HepG2 (cell line): ENCODE results near the gene TPX2. TPM values are rescaled to one million over a fixed set of nuclear protein-coding genes. Genes with fewer than 3 reads are reported as not detected.

ENCODE experiments used
- CHCHD3 ChIP-seq: sonication (generic); formaldehyde crosslinking; IDR thresholded peaks from 2 replicates; pipeline ENCODE4 v1.8.0; 2022; ENCODE audit warnings: mild to moderate bottlenecking, missing genetic modification reagents, moderate library complexity
- CHD2 ChIP-seq: IDR thresholded peaks from 2 replicates; pipeline ENCODE4 v1.6.1; 2011; ENCODE audit warnings: low read depth, low read length, improper control_type of control experiment
- DR1 ChIP-seq: sonication (generic); formaldehyde crosslinking; IDR thresholded peaks from 2 replicates; pipeline ENCODE4 v1.8.0; 2021; ENCODE audit warnings: mild to moderate bottlenecking, missing genetic modification reagents, inconsistent platforms
- E2F5 ChIP-seq: sonication (generic); formaldehyde crosslinking; conservative IDR thresholded peaks from 2 replicates; pipeline ENCODE4 v1.4.0; 2020; ENCODE audit warnings: missing genetic modification reagents
- FOSL2 ChIP-seq: sonication (generic); formaldehyde crosslinking; IDR thresholded peaks from 2 replicates; pipeline ENCODE4 v1.4.0; 2020; ENCODE audit warnings: missing genetic modification reagents
- HCFC1 ChIP-seq: fragments of 150-350 bp; IDR thresholded peaks from 2 replicates; pipeline ENCODE4 v1.6.1; 2014; ENCODE audit warnings: low read depth, low read length
- MED1 ChIP-seq: sonication (generic); formaldehyde crosslinking; IDR thresholded peaks from 2 replicates; pipeline ENCODE4 v1.4.0; 2020; ENCODE audit warnings: missing genetic modification reagents
- NONO ChIP-seq, 2 experiments: fragments of 450-650 bp in 1 of 2; sonication (generic) in 1 of 2; formaldehyde crosslinking in 1 of 2; IDR thresholded peaks in 1 of 2; conservative IDR thresholded peaks in 1 of 2; 2 replicates each; pipeline versions ENCODE4 v1.6.1 to v1.8.0; 2017 to 2022; ENCODE audit warnings: mild to moderate bottlenecking in 1 of 2, missing genetic modification reagents in 1 of 2, moderate library complexity in 1 of 2
- NR0B2 ChIP-seq: sonication (generic); formaldehyde crosslinking; IDR thresholded peaks from 2 replicates; pipeline ENCODE4 v1.4.0; 2020; ENCODE audit warnings: mild to moderate bottlenecking, missing genetic modification reagents
- PATZ1 ChIP-seq: sonication (generic); formaldehyde crosslinking; IDR thresholded peaks from 2 replicates; pipeline ENCODE4 v1.4.0; 2020; ENCODE audit warnings: missing genetic modification reagents
- POLR2A ChIP-seq, 2 experiments: IDR thresholded peaks; 2 replicates each; pipeline ENCODE4 v1.6.1; 2011; ENCODE audit warnings: low read depth in 2 of 2, low read length in 2 of 2, mild to moderate bottlenecking in 1 of 2, moderate library complexity in 1 of 2; ENCODE audit not compliant: insufficient read depth in 1 of 2
- RORA ChIP-seq: sonication (generic); formaldehyde crosslinking; IDR thresholded peaks from 2 replicates; pipeline ENCODE4 v1.5.0; 2020; ENCODE audit warnings: mild to moderate bottlenecking, missing genetic modification reagents, moderate library complexity
- SALL2 ChIP-seq: sonication (generic); formaldehyde crosslinking; IDR thresholded peaks from 2 replicates; pipeline ENCODE4 v1.8.1; 2023; ENCODE audit warnings: mild to moderate bottlenecking, missing genetic modification reagents, inconsistent platforms
- SAP130 ChIP-seq: IDR thresholded peaks from 2 replicates; pipeline ENCODE4 v1.6.1; 2016; ENCODE audit warnings: low read depth
- SIX1 ChIP-seq: sonication (generic); formaldehyde crosslinking; IDR thresholded peaks from 2 replicates; pipeline ENCODE4 v1.4.0; 2020; ENCODE audit warnings: missing genetic modification reagents, borderline replicate concordance
- SRSF4 ChIP-seq: fragments of 200-400 bp; formaldehyde crosslinking; IDR thresholded peaks from one replicate; pipeline ENCODE4 v1.6.1; 2018; ENCODE audit warnings: mild to moderate bottlenecking, low read depth, low read length, moderate library complexity; ENCODE audit not compliant: poor library complexity, severe bottlenecking
- TFE3 ChIP-seq: IDR thresholded peaks from 2 replicates; pipeline ENCODE4 v1.6.1; 2016
- ZNF180 ChIP-seq: sonication (generic); formaldehyde crosslinking; IDR thresholded peaks from 2 replicates; pipeline ENCODE4 v1.4.0; 2020; ENCODE audit warnings: low read depth, missing genetic modification reagents, borderline replicate concordance
- ZNF235 ChIP-seq: sonication (generic); formaldehyde crosslinking; IDR thresholded peaks from 2 replicates; pipeline ENCODE4 v1.8.1; 2023; ENCODE audit warnings: mild to moderate bottlenecking, missing genetic modification reagents, borderline replicate concordance
- ZNF296 ChIP-seq: sonication (generic); formaldehyde crosslinking; conservative IDR thresholded peaks from 2 replicates; pipeline ENCODE4 v1.5.0; 2020; ENCODE audit warnings: mild to moderate bottlenecking, missing genetic modification reagents
- ZNF547 ChIP-seq: sonication (generic); formaldehyde crosslinking; IDR thresholded peaks from 2 replicates; pipeline ENCODE4 v1.5.1; 2020; ENCODE audit warnings: mild to moderate bottlenecking, missing genetic modification reagents
- ZSCAN25 ChIP-seq: sonication (generic); formaldehyde crosslinking; IDR thresholded peaks from 2 replicates; pipeline ENCODE4 v1.8.0; 2022; ENCODE audit warnings: mild to moderate bottlenecking, missing genetic modification reagents
- polyA plus RNA-seq, 8 experiments: library from polyadenylated mRNA; depleted of rRNA in 3 of 8; stranded (reverse) in 7 of 8; unstranded in 1 of 8; fragments of >200 nt; fragmentation: Illumina TruSeq in 4 of 8; extraction: Trizol in 4 of 8; gene quantifications; 2 replicates each; pipeline versions ENCODE4 v1.2.1 to v1.2.3, GENCODE V29; 2011 to 2016; ENCODE audit warnings: low read depth in 4 of 8, missing spikeins in 1 of 8, mixed read lengths in 1 of 8; ENCODE audit not compliant: insufficient read depth in 1 of 8
- total RNA-seq, 5 experiments: library from RNA; depleted of rRNA; stranded (reverse); fragments of >200 nt; fragmentation: Illumina TruSeq; extraction: Trizol; gene quantifications; 2 replicates each; pipeline ENCODE4 v1.2.3, GENCODE V29; 2016; ENCODE audit warnings: low read depth in 1 of 5
- TF ChIP-seq, protein P1 (sequence below): sonication (generic); formaldehyde crosslinking; IDR thresholded peaks from 2 replicates; pipeline ENCODE4 v1.5.1; 2020; ENCODE audit warnings: missing genetic modification reagents, mild to moderate bottlenecking, borderline replicate concordance

The TPX2 gene
- total and polyA plus RNA-seq, 2 of the 13 experiments (the other 11 are each of a cell fraction or from before 2014, with no cell fraction given), result 34.3 to 124 TPM

DNA sequence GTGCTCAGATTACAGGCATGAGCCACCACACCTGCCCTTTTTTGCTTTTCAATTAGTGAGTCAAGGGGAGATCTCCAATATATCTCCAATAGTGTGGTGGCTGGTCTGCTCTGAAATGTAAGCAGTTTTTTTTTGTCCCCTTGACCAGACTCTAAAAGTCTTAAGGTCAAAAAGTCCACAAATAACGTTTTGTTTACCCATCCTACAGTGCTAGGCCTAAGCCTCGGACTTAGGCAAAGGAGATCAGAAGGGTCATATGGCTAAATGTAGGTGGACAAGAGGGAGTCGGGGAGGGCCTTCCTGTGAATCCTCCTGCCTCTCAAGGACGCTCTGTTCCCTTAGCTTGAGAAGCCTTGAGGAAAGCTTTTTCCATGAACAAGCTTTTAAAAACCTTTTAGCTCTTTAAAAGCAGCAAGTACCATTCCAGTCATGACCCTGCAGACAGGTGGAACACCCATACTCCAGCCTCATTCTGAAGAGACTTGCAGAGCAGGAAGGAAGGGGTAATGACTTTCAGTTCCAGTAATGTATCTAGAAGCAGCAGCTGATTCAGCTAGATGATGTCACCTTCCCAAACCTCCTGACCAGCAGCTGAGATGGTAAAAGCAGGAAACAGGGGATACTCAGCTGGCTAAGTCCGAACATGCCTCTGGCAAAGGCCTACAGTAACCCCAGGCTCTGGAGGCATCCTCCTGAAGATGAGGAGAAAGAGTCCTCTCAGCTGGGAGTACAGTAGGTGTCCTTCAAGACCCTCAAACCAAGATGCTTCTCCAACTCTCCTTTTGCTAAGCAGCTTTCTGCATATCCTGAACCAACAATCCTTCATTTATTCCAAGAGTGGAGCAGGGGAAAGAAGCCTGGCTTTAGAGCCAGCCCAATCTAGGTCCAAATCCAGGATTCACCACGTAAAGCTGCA, 40.0 kb upstream of the TPX2 start (continued):
- TF ChIP-seq NONO (IDR thresholded peaks at IDR 0.05) (no peak), NONO (CRISPR knock-in tag; conservative IDR thresholded peaks at IDR 0.05) (0 out of 2 replicates have a peak, but pooled peaks have one; percentile 37), FOSL2 (CRISPR knock-in tag) (peak; percentile 72), SAP130 (CRISPR knock-in tag) (peak; percentile 47), TFE3 (CRISPR knock-in tag) (peak; percentile 81), ZNF296 (CRISPR knock-in tag) (no peak), CHCHD3 (CRISPR knock-in tag) (no peak), NR0B2 (CRISPR knock-in tag) (no peak), ZNF547 (CRISPR knock-in tag) (no peak), DR1 (no peak), PATZ1 (CRISPR knock-in tag) (peak; percentile 50; the same call in 1 of the 2 replicates), E2F5 (CRISPR knock-in tag) (no peak), ZNF235 (CRISPR knock-in tag) (no peak), SRSF4 (no peak), SALL2 (CRISPR knock-in tag) (no peak), HCFC1 (no peak), POLR2A (IDR thresholded peaks at IDR 0.05; ENCODE audit: insufficient read depth in 1 of 2, low read depth in 2 of 2, low read length in 2 of 2) (peak in 1 of 2 experiments; percentile 33; a peak in 1 of 4 replicates), ZNF180 (CRISPR knock-in tag) (no peak), ZSCAN25 (CRISPR knock-in tag) (no peak), MED1 (CRISPR knock-in tag) (peak; percentile 93), RORA (CRISPR knock-in tag) (no peak), SIX1 (peak; percentile 30; the same call in 1 of the 2 replicates), CHD2 (peak; percentile 10; the same call in 1 of the 2 replicates)
- TF ChIP-seq, protein P1, sequence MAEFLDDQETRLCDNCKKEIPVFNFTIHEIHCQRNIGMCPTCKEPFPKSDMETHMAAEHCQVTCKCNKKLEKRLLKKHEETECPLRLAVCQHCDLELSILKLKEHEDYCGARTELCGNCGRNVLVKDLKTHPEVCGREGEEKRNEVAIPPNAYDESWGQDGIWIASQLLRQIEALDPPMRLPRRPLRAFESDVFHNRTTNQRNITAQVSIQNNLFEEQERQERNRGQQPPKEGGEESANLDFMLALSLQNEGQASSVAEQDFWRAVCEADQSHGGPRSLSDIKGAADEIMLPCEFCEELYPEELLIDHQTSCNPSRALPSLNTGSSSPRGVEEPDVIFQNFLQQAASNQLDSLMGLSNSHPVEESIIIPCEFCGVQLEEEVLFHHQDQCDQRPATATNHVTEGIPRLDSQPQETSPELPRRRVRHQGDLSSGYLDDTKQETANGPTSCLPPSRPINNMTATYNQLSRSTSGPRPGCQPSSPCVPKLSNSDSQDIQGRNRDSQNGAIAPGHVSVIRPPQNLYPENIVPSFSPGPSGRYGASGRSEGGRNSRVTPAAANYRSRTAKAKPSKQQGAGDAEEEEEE (CRISPR knock-in tag), result 0 out of 2 replicates have a peak, but pooled peaks have one; percentile 15
